Tongue (tissue), 2 donors: ENCODE results near the gene SRPK2. TPM values are rescaled to one million over a fixed set of nuclear protein-coding genes. Genes with fewer than 3 reads are reported as not detected.
"Not testable (repeated sequence)": the region's sequence is repeated elsewhere in the genome, so short reads cannot be mapped to it uniquely, and the experiment has no call there.

Source experiments
- DNase-seq: peaks from one replicate; pipeline ENCODE4 v3.0.0-alpha.2; 2015
- total RNA-seq: library from RNA; depleted of rRNA; stranded (reverse); fragments of >200 nt; gene quantifications from one replicate; pipeline ENCODE4 v1.2.3, GENCODE V29; 2014

Gene SRPK2
- total RNA-seq, 1 donor from 2014 or later = 50.3 TPM

DNA sequence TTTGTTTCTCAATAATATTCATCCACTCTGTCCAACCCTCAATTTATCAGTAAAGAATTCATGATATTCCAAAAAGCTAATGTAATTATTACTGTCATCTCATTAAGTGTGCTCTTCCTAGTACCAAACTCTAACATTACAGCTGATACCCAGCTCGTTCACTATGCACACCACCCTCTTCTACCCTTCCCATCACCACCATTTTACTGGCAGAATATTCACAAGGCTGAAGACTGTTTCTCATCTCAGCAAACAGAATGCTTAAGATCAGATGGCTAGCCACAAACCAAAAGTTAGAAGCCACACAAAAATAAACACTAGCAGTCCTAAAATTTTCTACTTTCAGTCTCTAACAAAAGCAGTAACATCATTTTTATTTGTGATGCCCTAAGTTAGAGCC, 121.5 kb downstream of the SRPK2 start:
- DNase-seq = no peak

- no peak for DNase-seq
These were observed 124.0 kb downstream of the SRPK2 start for GRCh38 chr7:105264707-105265106.

GRCh38 chr7:105261689-105262088, 127.0 kb downstream of the SRPK2 start:
- peak; percentile 72 for DNase-seq

GRCh38 chr7:105260201-105260871, 128.4 kb downstream of the SRPK2 start:
- DNase-seq = not testable (repeated sequence)

DNA sequence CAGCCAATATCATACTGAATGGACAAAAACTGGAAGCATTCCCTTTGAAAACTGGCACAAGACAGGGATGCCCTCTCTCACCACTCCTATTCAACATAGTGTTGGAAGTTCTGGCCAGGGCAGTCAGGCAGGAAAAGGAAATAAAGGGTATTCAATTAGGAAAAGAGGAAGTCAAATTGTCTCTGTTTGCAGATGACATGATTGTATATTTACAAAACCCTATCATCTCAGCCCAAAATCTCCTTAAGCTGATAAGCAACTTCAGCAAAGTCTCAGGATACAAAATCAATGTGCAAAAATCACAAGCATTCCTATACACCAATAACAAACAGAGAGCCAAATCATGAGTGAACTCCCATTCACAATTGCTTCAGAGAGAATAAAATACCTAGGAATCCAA, 129.8 kb downstream of the SRPK2 start:
- not testable (repeated sequence) for DNase-seq

DNA sequence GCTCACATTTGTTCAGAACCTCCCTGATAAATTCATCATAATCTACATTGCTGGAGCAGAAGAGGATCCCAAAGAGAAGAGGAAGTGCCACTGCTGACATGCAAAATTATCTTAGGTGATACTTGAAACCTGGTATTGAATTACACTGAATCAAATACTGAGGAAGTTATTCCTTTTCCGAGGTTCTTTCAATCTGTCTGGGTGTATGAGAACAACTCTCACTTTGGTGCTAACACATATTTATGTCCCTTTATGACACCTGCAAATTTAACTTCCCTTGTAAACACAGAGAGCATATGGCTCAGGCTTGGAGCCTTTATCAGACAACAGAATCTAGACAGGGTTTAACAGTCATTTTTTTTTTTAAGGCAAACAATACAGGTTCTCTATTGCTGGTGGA, 131.4 kb downstream of the SRPK2 start:
- no peak for DNase-seq

- DNase-seq = no peak
These were observed 131.9 kb downstream of the SRPK2 start for GRCh38 chr7:105256761-105257231.

DNA sequence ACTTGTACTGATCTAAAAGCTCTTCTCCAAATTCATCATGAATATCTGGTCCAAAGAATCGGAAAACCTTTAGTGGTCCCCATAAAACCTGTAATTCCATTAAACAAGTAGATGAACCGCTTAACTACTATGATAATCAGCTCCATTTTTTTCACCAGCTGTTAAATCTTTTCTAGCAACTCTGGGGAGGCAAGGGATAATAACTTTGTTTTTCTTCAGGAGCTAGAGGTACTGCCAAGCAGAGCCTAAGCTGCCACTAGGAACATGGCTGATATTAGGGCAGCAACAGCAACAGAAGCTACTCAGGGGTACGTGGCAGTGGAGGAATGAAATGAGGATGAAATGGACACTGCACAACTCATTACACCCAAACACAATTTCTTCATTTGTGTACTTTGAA, 138.0 kb downstream of the SRPK2 start:
- no peak for DNase-seq

DNA sequence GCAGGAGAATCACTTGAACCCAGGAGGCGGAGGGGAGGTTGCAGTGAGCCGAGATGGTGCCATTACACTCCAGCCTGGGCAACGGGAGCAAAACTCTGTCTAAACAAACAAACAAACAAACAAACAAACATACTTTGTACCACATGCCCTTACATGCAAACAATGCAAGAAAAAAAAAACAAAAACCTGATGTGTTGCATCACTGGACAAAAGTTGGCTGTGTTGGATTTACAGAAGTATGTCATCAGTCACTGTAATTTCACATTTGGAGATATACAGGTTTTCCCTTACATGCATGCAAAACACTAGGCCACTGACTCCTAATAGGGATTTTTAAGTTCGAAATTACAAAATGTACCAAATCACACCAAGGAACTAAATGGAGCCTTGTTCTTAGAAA, 138.5 kb downstream of the SRPK2 start:
- no peak for DNase-seq

- DNase-seq = no peak
These were observed 139.5 kb downstream of the SRPK2 start for GRCh38 chr7:105249216-105249615.

DNA sequence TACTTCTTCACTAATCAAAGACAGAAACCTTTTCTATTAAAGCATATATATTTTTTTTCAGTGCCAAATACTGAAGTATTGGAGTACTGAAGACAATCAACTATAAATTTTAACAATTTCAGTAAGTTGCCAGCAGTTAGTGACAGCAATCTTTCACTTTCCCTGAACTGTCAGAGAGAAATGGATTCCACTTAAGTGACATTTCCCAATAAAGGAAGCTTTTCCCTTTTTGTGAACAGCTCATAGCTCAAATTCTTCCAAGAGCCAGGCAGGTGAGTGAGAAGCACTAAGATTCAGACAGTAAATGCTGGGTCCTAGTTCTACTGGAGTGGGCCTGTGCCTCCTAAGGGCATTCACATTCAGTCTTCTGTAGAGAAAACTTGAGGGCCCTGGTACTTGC, 142.0 kb downstream of the SRPK2 start:
- no peak for DNase-seq

DNA sequence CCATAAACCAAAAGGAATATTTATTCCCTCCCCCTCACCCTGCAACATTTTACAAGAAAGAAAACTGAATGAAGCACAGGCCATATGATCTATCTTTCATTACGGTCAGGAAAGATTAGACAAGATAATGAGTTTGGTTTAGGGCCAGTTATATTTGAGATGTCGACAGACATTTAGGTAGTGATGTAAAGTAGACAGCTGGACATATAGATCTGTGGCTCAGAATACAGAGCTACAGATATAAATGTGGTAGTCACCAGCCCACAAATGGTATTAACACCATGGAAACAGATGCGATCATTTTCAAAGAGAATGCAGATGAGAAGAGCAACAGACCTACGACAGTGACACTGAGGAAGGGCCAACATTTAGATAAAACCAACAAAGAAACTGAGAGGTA, 142.5 kb downstream of the SRPK2 start:
- peak; percentile 29 for DNase-seq

DNA sequence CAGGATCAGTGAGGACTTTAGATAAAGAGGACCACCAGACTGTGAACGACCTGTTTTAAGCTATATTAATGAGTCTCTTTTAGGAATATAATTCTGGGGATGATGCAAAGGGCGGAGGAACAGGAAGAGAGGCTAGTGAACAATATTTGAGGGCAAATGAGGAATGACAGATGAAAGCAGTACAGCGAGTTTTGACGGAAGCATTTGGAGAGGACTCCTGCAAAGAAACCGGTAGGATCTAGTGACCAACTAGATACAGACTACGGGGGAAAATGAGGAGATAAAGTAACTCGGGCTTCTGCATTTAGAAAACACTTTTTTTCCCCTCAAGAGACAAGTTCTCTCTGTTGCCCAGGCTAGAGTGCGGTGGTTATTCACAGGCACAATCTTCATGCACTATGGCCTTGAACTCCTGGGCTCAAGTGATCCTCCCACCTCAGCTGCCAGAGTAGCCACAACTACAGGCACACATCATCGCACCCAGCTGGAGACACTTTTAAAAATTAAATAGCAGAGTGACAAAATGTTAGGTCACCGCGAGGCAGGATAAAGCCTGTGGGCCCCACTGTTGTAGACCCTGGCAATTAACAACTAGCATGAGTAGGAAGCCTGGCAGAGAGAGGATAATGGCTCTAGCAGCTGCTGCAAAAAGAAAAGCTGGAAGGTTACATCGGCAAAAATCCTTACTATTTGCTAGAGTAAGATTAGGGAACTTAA, 143.2 kb downstream of the SRPK2 start:
- peak; percentile 68 for DNase-seq

GRCh38 chr7:105244594-105244993, 144.1 kb downstream of the SRPK2 start:
- DNase-seq = no peak

- no peak for DNase-seq
These were observed 147.5 kb downstream of the SRPK2 start for GRCh38 chr7:105241198-105241597.

GRCh38 chr7:105238198-105238765, 150.4 kb downstream of the SRPK2 start:
- DNase-seq = no peak

- no peak for DNase-seq
These were observed 153.8 kb downstream of the SRPK2 start for GRCh38 chr7:105234886-105235285.

DNA sequence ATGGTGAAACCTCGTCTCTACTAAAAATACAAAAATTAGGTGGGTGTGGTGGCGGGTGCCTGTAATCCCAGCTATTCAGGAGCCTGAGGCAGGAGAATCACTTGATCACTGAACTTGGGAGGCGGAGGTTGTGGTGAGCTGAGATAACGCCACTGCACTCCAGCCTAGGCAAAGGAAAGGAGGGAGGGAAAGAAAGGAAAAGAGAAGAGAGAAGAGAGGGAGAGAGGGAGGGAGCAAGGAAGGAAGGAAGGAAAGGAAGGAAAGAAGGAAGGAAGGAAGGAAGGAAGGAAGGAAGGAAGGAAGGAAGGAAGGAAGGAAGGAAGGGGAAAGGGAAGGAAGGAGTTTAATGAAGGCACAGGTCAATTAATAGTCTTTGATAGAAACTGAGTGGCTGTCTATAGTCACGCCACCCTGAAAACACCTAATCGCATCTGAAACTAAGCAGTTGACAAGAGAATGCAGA, 155.9 kb downstream of the SRPK2 start:
- not testable (repeated sequence) for DNase-seq

GRCh38 chr7:105230486-105230885, 158.2 kb downstream of the SRPK2 start:
- no peak for DNase-seq

DNA sequence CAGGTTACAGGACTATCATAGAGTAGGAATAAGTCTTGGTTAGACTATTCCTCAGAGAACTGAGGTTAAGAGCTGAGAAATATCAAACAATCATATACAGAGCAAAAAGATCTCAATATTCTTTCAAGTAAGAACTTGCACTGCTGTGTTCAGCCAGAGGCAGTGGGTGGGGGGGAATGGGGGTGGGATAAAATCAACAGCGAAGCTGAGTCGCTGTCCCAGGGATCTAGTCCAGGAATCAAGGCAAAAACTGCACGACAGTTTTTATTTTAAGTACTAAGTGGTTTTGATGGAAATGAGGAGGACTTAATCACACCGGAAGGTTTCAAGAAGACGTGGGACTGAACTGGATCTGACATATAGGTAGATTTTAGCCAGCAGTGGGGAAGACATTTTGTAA, 159.1 kb downstream of the SRPK2 start:
- no peak for DNase-seq

DNA sequence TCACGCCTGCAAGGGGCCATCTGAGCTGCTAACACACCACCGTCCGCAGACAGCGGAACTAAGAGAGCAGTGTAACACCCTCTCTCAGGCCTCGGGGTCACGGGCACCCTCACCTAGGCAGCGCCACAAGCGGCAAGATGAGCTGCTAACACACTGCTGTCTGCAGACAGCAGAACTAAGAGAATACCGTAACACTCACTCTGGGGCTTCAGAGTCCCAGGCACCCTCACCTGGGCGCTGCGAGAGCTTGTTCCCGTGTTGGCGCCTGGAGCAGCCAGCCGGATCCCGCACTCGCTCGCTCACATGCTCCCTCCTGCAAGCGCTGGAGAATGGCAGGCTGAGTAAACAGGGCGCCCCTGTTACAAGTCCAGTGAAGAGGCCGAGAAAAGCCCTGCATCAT, 160.2 kb downstream of the SRPK2 start:
- no peak for DNase-seq

DNA sequence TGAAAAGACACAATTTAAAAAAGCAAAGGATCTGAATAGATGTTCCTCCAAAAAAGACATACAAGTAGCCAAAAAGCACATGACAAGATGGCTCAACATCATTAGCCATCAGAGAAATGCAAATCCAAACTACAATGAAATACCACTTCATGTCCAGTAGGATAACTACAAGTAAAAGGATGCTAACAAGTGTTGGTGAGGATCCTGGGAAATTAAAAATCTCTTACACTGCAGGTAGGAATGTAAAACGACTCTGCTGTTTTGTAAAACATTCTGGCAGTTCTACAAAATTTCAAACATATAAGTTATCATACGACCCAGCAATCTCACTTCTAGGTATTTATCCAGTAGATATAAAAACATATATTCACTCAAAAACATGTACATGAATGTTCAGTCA, 161.3 kb downstream of the SRPK2 start:
- DNase-seq = no peak

- DNase-seq = no peak
These were observed 163.7 kb downstream of the SRPK2 start for GRCh38 chr7:105224884-105225651.
